Measurements from ENCODE around the gene JAK3.

Gene JAK3

DNA sequence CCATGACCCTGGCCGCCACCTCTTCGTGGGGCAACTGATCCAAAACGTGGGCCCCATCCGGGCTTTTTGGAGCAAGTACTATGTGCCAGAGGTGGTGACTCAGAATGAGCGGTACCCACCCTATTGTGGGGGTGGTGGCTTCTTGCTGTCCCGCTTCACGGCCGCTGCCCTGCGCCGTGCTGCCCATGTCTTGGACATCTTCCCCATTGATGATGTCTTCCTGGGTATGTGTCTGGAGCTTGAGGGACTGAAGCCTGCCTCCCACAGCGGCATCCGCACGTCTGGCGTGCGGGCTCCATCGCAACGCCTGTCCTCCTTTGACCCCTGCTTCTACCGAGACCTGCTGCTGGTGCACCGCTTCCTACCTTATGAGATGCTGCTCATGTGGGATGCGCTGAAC is 36.1 kb downstream of the JAK3 start:
- POLR2A ChIA-PET = no interaction called here
- DNase-seq (ENCODE audit: low read depth, low spot score) = no peak
- no peak overlapping the region for H3K4me3 ChIP-seq (ENCODE audit: low read depth, low read length)
- TF ChIP-seq, protein P1, sequence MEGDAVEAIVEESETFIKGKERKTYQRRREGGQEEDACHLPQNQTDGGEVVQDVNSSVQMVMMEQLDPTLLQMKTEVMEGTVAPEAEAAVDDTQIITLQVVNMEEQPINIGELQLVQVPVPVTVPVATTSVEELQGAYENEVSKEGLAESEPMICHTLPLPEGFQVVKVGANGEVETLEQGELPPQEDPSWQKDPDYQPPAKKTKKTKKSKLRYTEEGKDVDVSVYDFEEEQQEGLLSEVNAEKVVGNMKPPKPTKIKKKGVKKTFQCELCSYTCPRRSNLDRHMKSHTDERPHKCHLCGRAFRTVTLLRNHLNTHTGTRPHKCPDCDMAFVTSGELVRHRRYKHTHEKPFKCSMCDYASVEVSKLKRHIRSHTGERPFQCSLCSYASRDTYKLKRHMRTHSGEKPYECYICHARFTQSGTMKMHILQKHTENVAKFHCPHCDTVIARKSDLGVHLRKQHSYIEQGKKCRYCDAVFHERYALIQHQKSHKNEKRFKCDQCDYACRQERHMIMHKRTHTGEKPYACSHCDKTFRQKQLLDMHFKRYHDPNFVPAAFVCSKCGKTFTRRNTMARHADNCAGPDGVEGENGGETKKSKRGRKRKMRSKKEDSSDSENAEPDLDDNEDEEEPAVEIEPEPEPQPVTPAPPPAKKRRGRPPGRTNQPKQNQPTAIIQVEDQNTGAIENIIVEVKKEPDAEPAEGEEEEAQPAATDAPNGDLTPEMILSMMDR (IDR thresholded peaks at IDR 0.05; ENCODE audit: insufficient read depth, low read length, missing control alignments) = no peak
- CTCF ChIA-PET = interaction anchor here (0.9 kb wide), 1 partner anchor 22 kb away, joined by 3 read pairs; no protein-coding TSS in a partner anchor

DNA sequence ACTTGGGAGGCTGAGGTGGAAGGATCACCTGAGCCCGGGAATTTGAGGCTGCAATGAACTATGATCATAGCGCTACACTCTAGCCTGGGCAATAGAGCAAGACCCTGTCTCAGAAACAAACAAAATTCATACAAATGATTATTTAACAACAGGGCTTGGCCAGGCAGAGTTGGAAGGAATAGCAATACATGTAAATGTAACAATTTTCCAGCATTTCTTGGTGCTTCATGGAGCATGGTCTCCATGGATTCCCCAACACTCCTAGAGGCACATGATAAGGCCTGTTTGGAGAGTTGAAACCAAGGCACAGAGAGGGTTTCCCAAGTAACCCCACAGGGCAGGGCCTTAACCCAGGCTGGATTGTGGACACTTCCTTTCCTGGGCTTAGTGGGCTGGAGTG is 36.7 kb downstream of the JAK3 start:
- no peak for DNase-seq (ENCODE audit: low read depth, low spot score)
- no peak overlapping the region for H3K4me3 ChIP-seq (ENCODE audit: low read depth, low read length)
- POLR2A ChIA-PET = no interaction called here
- CTCF ChIA-PET = interaction anchor here (1.2 kb wide), 1 partner anchor 27 kb away, joined by 4 read pairs; no protein-coding TSS in a partner anchor
- TF ChIP-seq, protein P1 (IDR thresholded peaks at IDR 0.05; ENCODE audit: insufficient read depth, low read length, missing control alignments) = no peak

DNA sequence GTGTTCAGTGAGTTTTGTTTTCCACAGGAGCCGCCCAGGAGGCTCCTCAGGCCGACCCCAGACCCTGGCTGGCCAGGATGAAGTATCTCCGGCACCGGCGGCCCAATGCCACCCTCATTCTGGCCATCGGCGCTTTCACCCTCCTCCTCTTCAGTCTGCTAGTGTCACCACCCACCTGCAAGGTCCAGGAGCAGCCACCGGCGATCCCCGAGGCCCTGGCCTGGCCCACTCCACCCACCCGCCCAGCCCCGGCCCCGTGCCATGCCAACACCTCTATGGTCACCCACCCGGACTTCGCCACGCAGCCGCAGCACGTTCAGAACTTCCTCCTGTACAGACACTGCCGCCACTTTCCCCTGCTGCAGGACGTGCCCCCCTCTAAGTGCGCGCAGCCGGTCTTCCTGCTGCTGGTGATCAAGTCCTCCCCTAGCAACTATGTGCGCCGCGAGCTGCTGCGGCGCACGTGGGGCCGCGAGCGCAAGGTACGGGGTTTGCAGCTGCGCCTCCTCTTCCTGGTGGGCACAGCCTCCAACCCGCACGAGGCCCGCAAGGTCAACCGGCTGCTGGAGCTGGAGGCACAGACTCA is 40.0 kb downstream of the JAK3 start:
- ChIA-PET CTCF (no interaction called here), POLR2A (no interaction called here)
- no peak overlapping the region for H3K4me3 ChIP-seq (ENCODE audit: low read depth, low read length)
- TF ChIP-seq, protein P1 (IDR thresholded peaks at IDR 0.05; ENCODE audit: insufficient read depth, low read length, missing control alignments) = no peak
- no peak for DNase-seq (ENCODE audit: low read depth, low spot score)

DNA sequence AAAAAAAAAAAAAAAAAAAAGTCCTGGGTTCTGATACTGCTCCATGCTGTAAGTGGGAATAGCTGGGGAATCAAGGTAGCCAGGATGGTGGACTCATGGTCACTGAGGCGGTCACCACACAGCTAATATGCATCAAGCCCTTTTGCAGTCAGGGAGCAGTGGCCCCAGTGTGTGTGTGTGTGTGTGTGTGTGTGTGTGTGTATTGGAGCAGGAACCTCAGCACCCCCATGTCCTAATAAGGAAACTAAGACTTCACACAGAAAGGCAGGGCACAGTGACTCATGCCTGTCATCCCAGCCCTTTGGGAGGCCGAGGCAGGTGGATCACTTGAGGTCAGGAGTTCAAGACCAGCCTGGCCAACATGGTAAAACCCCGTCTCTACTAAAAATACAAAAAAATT is 40.8 kb downstream of the JAK3 start:
- POLR2A ChIA-PET = no interaction called here
- CTCF ChIA-PET = no interaction called here
- DNase-seq (ENCODE audit: low read depth, low spot score) = no peak
- TF ChIP-seq, protein P1 (IDR thresholded peaks at IDR 0.05; ENCODE audit: insufficient read depth, low read length, missing control alignments) = no peak
- no peak overlapping the region for H3K4me3 ChIP-seq (ENCODE audit: low read depth, low read length)

DNA sequence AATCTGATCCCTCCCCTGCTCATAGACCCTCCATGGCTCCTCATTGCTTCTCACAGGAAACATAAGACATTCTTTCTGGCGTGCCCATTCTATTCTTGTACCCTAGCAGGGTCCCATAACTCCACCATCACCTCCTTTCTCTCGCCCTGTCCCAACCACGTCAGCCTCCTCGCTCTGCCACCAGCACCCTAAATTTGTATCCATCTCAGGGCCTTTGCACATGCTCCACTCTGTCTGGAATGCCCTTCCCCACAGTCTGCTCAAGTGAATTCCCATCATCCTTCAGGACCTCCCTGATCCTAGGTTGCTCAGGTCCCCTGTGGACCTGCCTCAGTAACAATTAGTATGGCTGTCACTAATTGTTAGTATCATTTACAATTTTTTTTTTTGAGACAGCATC is 42.4 kb downstream of the JAK3 start:
- no peak for DNase-seq (ENCODE audit: low read depth, low spot score)
- TF ChIP-seq, protein P1 (IDR thresholded peaks at IDR 0.05; ENCODE audit: insufficient read depth, low read length, missing control alignments) = no peak
- POLR2A ChIA-PET = interaction anchor here (0.9 kb wide), 1 partner anchor 335 kb away, joined by 3 read pairs; no protein-coding TSS in a partner anchor
- CTCF ChIA-PET = interaction anchor here (1.3 kb wide), 2 partner anchors 20 to 39 kb away, joined by 3 to 4 read pairs; no protein-coding TSS in a partner anchor
- H3K4me3 ChIP-seq (ENCODE audit: low read depth, low read length) = no peak overlapping the region

DNA sequence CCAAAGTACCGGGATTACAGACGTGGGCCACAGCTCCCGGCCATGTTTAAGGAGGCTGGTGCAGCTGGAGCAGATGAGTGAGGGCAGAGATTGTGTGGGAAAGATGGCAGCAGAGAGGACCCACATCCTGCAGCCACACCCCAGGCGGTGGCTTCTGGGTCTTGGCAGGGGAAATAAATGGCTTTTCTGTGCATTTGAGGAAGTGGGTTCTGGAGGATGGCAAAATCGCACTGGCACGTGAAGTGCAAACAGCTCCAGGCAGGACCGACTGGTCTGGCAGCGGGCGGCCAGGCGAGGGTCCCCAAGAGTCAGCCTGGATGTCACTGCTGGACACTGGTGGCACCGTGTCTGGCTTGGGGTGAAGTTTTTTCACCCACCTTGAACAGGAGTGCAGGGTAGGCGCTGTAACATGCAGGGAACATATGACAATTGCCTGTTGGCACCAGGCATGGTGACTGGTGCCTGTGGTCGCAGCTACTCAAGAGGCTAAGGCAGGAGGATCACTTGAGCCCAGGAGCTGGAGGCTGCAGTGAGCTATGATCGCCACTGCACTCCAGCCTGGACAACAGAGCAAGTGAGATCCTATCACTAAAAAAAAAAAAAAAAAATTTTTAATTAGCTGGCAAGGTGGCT is 44.4 kb downstream of the JAK3 start:
- no peak for DNase-seq (ENCODE audit: low read depth, low spot score)
- POLR2A ChIA-PET = interaction anchor here (0.7 kb wide), 1 partner anchor 433 kb away, joined by 3 read pairs; no protein-coding TSS in a partner anchor
- no peak overlapping the region for H3K4me3 ChIP-seq (ENCODE audit: low read depth, low read length)
- CTCF ChIA-PET = interaction anchor here (0.8 kb wide), 1 partner anchor 19 kb away, joined by 3 read pairs; no protein-coding TSS in a partner anchor
- TF ChIP-seq, protein P1 (IDR thresholded peaks at IDR 0.05; ENCODE audit: insufficient read depth, low read length, missing control alignments) = no peak

Measured in AG04449 (cell line).